A549 (cell line): ENCODE measurements around the gene COX19.

Experiments used
- CTCF ChIP-seq: fragments of >200 bp; sonication (Bioruptor Twin); formaldehyde crosslinking; IDR thresholded peaks from 3 replicates; pipeline ENCODE4 v1.5.1; 2016
- FOXS1 ChIP-seq: fragments of 250-450 bp; sonication (Bioruptor Pico); IDR thresholded peaks from 2 replicates; pipeline ENCODE4 v1.5.0; 2020; ENCODE audit warnings: mild to moderate bottlenecking, moderate library complexity
- HMGXB4 ChIP-seq: fragments of 250-450 bp; sonication (Bioruptor Pico); IDR thresholded peaks from 2 replicates; pipeline ENCODE4 v1.5.0; 2021; ENCODE audit warnings: mild to moderate bottlenecking, moderate library complexity, borderline replicate concordance
- KDM5A ChIP-seq: fragments of 200-600 bp; sonication (generic); IDR thresholded peaks from 2 replicates; pipeline ENCODE4 v1.6.1; 2016; ENCODE audit warnings: antibody characterized with exemption, mild to moderate bottlenecking
- MYC ChIP-seq: IDR thresholded peaks from 2 replicates; pipeline ENCODE4 v1.6.1; 2012; ENCODE audit warnings: mild to moderate bottlenecking, inconsistent platforms, low read length, improper control_type of control experiment, borderline replicate concordance
- NFE2L2 ChIP-seq: fragments of 150-350 bp; conservative IDR thresholded peaks from 2 replicates; pipeline ENCODE4 v1.6.1; 2014; ENCODE audit warnings: low read length
- NPAS2 ChIP-seq: fragments of 250-450 bp; sonication (Bioruptor Pico); IDR thresholded peaks from 2 replicates; pipeline ENCODE4 v1.8.0; 2022; ENCODE audit warnings: mild to moderate bottlenecking, moderate library complexity, borderline replicate concordance
- POLR2A ChIP-seq: IDR thresholded peaks from 2 replicates; pipeline ENCODE4 v1.6.1; 2012; ENCODE audit warnings: mild to moderate bottlenecking, low read length
- RFX5 ChIP-seq: fragments of 450-650 bp; IDR thresholded peaks from 2 replicates; pipeline ENCODE4 v1.7.1; 2014; ENCODE audit warnings: antibody characterized with exemption, mild to moderate bottlenecking, moderate library complexity
- SMC3 ChIP-seq: fragments of >200 bp; sonication (Bioruptor Twin); formaldehyde crosslinking; IDR thresholded peaks from 3 replicates; pipeline ENCODE4 v1.6.1; 2018; ENCODE audit warnings: inconsistent platforms

- no peak for TF ChIP-seq SMC3
- TF ChIP-seq NPAS2 = no peak
- TF ChIP-seq CTCF = no peak
- no peak for TF ChIP-seq FOXS1 (CRISPR knock-in tag)
- no peak for TF ChIP-seq POLR2A
- no peak for TF ChIP-seq NFE2L2
- no peak for TF ChIP-seq MYC
- TF ChIP-seq KDM5A = no peak
- no peak for TF ChIP-seq RFX5
- no peak for TF ChIP-seq HMGXB4 (CRISPR knock-in tag)
These were observed 39.4 kb downstream of the COX19 start for GRCh38 chr7:935874-936385.
